Measurements from ENCODE around the gene NELFA. TPM values are rescaled to one million over a fixed set of nuclear protein-coding genes. Genes with fewer than 3 reads are reported as not detected.

Gene NELFA
- total RNA-seq, 6 experiments from 2014 or later = 6.6 to 14.7 (median 8.7) TPM

GRCh38 chr4:1964443-1964842, 44.3 kb downstream of the NELFA start:
- 71% methylated on average over 2 of the region's 6 CpGs for WGBS (ENCODE audit: insufficient coverage, low coverage, low lambda C conversion rate, missing lambda C conversion rate)
- DNase-seq (no peak), ATAC-seq (no peak)
- H3K4me3 ChIP-seq = no peak overlapping the region
- H3K27me3 ChIP-seq = no peaks in the 10 kb centered on the region
- TF ChIP-seq CTCF (IDR thresholded peaks at IDR 0.05) (no peak), POLR2A (IDR thresholded peaks at IDR 0.05) (no peak)
- no peaks in the 10 kb centered on the region for H3K9me3 ChIP-seq
- intact Hi-C loops (cut with DNase I) = no loop called here
- H3K4me1 ChIP-seq = peaks cover 0 to 7% (median 3%) of the 10 kb centered on the region in 4 donors
- peaks cover 0 to 8% (median 2%) of the 10 kb centered on the region in 4 donors for H3K36me3 ChIP-seq
- H3K27ac ChIP-seq = no peak overlapping the region

GRCh38 chr4:1962980-1963379, 45.8 kb downstream of the NELFA start:
- Histone ChIP-seq H3K36me3 (peaks cover 0 to 16% (median 2%) of the 10 kb centered on the region in 4 donors), H3K4me1 (peaks cover 0 to 7% (median 3%) of the 10 kb centered on the region in 4 donors), H3K9me3 (no peaks in the 10 kb centered on the region), H3K27me3 (no peaks in the 10 kb centered on the region), H3K4me3 (no peak overlapping the region), H3K27ac (no peak overlapping the region)
- ATAC-seq (no peak), DNase-seq (no peak)
- no peak for TF ChIP-seq CTCF (IDR thresholded peaks at IDR 0.05)
- no peak for TF ChIP-seq POLR2A (IDR thresholded peaks at IDR 0.05)
- WGBS (ENCODE audit: insufficient coverage, low coverage, low lambda C conversion rate, missing lambda C conversion rate) = 88% methylated on average over 4 of the region's 4 CpGs
- intact Hi-C loops (cut with DNase I) = no loop called here

GRCh38 chr4:1961563-1961962, 47.2 kb downstream of the NELFA start:
- no peak for DNase-seq
- TF ChIP-seq POLR2A (IDR thresholded peaks at IDR 0.05) (no peak), CTCF (IDR thresholded peaks at IDR 0.05) (no peak)
- WGBS (ENCODE audit: insufficient coverage, low coverage, low lambda C conversion rate, missing lambda C conversion rate) = 95% methylated on average over 3 of the region's 4 CpGs
- H3K4me1 ChIP-seq = peaks cover 0 to 6% (median under 1%) of the 10 kb centered on the region in 4 donors
- H3K9me3 ChIP-seq = no peaks in the 10 kb centered on the region
- H3K27me3 ChIP-seq = no peaks in the 10 kb centered on the region
- intact Hi-C loops (cut with DNase I) = no loop called here
- H3K36me3 ChIP-seq = peaks cover 0 to 18% (median 2%) of the 10 kb centered on the region in 4 donors
- no peak overlapping the region for H3K27ac ChIP-seq
- no peak for ATAC-seq
- H3K4me3 ChIP-seq = no peak overlapping the region

GRCh38 chr4:1961038-1961437, 47.7 kb downstream of the NELFA start:
- no peak overlapping the region for H3K27ac ChIP-seq
- peaks cover 0 to 18% (median 2%) of the 10 kb centered on the region in 4 donors for H3K36me3 ChIP-seq
- H3K27me3 ChIP-seq = no peaks in the 10 kb centered on the region
- intact Hi-C loops (cut with DNase I) = no loop called here
- peaks cover 0 to 6% (median 0%) of the 10 kb centered on the region in 4 donors for H3K4me1 ChIP-seq
- no peak overlapping the region for H3K4me3 ChIP-seq
- H3K9me3 ChIP-seq = no peaks in the 10 kb centered on the region
- WGBS (ENCODE audit: insufficient coverage, low coverage, low lambda C conversion rate, missing lambda C conversion rate) = 93% methylated on average over 8 of the region's 15 CpGs
- DNase-seq (no peak), ATAC-seq (peak in 1 of 4 donors; percentile 19)
- TF ChIP-seq POLR2A (IDR thresholded peaks at IDR 0.05) = no peak
- no peak for TF ChIP-seq CTCF (IDR thresholded peaks at IDR 0.05)

All from right lobe of liver (tissue), 6 donors.